HepG2 (cell line): ENCODE results near the gene PTPN12.

ENCODE experiments used
- CEBPB ChIP-seq: IDR thresholded peaks from 2 replicates; pipeline ENCODE4 v1.6.1; 2011; ENCODE audit warnings: low read depth, low read length, improper control_type of control experiment, borderline replicate concordance
- EP300 ChIP-seq, 3 experiments: sonication (generic) in 1 of 3; formaldehyde crosslinking in 1 of 3; IDR thresholded peaks; 2 replicates each; pipeline versions ENCODE4 v1.5.1 to v1.6.1; 2011 to 2020; ENCODE audit warnings: low read depth in 2 of 3, low read length in 2 of 3, borderline replicate concordance in 1 of 3, improper control_type of control experiment in 1 of 3, mild to moderate bottlenecking in 1 of 3, missing genetic modification reagents in 1 of 3, moderate library complexity in 1 of 3
- EZH2 ChIP-seq: conservative IDR thresholded peaks from 2 replicates; pipeline ENCODE4 v1.6.1; 2012; ENCODE audit warnings: mild to moderate bottlenecking, low read depth, low read length, moderate library complexity
- HMGXB4 ChIP-seq, 2 experiments: sonication (generic) in 1 of 2; formaldehyde crosslinking in 1 of 2; IDR thresholded peaks; 2 replicates each; pipeline versions ENCODE4 v1.4.0 to v1.6.1; 2018 to 2020; ENCODE audit warnings: missing genetic modification reagents in 2 of 2, borderline replicate concordance in 1 of 2, low read depth in 1 of 2, mild to moderate bottlenecking in 1 of 2, missing biosample characterization in 1 of 2
- MAX ChIP-seq: IDR thresholded peaks from 2 replicates; pipeline ENCODE4 v1.6.1; 2012; ENCODE audit warnings: inconsistent platforms
- PBX3 ChIP-seq: sonication (generic); formaldehyde crosslinking; IDR thresholded peaks from 2 replicates; pipeline ENCODE4 v1.8.1; 2023; ENCODE audit warnings: missing genetic modification reagents, inconsistent platforms, borderline replicate concordance
- PLRG1 ChIP-seq: fragments of 450-650 bp; conservative IDR thresholded peaks from 2 replicates; pipeline ENCODE4 v1.6.1; 2016
- RXRB ChIP-seq: IDR thresholded peaks from 2 replicates; pipeline ENCODE4 v1.6.1; 2016; ENCODE audit warnings: borderline replicate concordance, missing genetic modification reagents, missing compliant biosample characterization
- SKI ChIP-seq: fragments of 450-650 bp; IDR thresholded peaks from one replicate; pipeline ENCODE4 v1.6.1; 2018; ENCODE audit warnings: mild to moderate bottlenecking; ENCODE audit not compliant: partially characterized antibody
- SRSF9 ChIP-seq: fragments of 200-400 bp; formaldehyde crosslinking; IDR thresholded peaks from 2 replicates; pipeline ENCODE4 v1.6.1; 2018; ENCODE audit warnings: borderline replicate concordance, mild to moderate bottlenecking, low read depth, low read length; ENCODE audit not compliant: insufficient read depth, poor library complexity, severe bottlenecking
- ZNF180 ChIP-seq: sonication (generic); formaldehyde crosslinking; IDR thresholded peaks from 2 replicates; pipeline ENCODE4 v1.4.0; 2020; ENCODE audit warnings: low read depth, missing genetic modification reagents, borderline replicate concordance
- ZNF674 ChIP-seq: sonication (generic); formaldehyde crosslinking; IDR thresholded peaks from 2 replicates; pipeline ENCODE4 v1.5.0; 2020; ENCODE audit warnings: low read depth, mild to moderate bottlenecking, missing genetic modification reagents
- TF ChIP-seq, protein P1 (sequence below): sonication (generic); formaldehyde crosslinking; IDR thresholded peaks from 2 replicates; pipeline ENCODE4 v1.5.0; 2020; ENCODE audit warnings: mild to moderate bottlenecking, missing genetic modification reagents, moderate library complexity
- TF ChIP-seq, protein P2 (sequence below): sonication (generic); formaldehyde crosslinking; IDR thresholded peaks from 2 replicates; pipeline ENCODE4 v1.8.1; 2023; ENCODE audit warnings: missing genetic modification reagents, mild to moderate bottlenecking, borderline replicate concordance

- TF ChIP-seq CEBPB (no peak), HMGXB4 (CRISPR knock-in tag; IDR thresholded peaks at IDR 0.05; ENCODE audit: borderline replicate concordance in 1 of 2, low read depth in 1 of 2) (no peak), SRSF9 (no peak), ZNF674 (CRISPR knock-in tag) (no peak), EP300 (IDR thresholded peaks at IDR 0.05; ENCODE audit: low read depth in 2 of 2, low read length in 2 of 2) (no peak), EP300 (CRISPR knock-in tag; IDR thresholded peaks at IDR 0.05; ENCODE audit: borderline replicate concordance) (no peak), PBX3 (CRISPR knock-in tag) (no peak), ZNF180 (no peak), RXRB (CRISPR knock-in tag) (no peak), PLRG1 (no peak), SKI (no peak), MAX (no peak), EZH2 (no peak)
- TF ChIP-seq, protein P1, sequence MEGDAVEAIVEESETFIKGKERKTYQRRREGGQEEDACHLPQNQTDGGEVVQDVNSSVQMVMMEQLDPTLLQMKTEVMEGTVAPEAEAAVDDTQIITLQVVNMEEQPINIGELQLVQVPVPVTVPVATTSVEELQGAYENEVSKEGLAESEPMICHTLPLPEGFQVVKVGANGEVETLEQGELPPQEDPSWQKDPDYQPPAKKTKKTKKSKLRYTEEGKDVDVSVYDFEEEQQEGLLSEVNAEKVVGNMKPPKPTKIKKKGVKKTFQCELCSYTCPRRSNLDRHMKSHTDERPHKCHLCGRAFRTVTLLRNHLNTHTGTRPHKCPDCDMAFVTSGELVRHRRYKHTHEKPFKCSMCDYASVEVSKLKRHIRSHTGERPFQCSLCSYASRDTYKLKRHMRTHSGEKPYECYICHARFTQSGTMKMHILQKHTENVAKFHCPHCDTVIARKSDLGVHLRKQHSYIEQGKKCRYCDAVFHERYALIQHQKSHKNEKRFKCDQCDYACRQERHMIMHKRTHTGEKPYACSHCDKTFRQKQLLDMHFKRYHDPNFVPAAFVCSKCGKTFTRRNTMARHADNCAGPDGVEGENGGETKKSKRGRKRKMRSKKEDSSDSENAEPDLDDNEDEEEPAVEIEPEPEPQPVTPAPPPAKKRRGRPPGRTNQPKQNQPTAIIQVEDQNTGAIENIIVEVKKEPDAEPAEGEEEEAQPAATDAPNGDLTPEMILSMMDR (CRISPR knock-in tag) = no peak
- TF ChIP-seq, protein P2, sequence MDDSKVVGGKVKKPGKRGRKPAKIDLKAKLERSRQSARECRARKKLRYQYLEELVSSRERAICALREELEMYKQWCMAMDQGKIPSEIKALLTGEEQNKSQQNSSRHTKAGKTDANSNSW (CRISPR knock-in tag) = no peak
Observed at GRCh38 chr7:77687747-77688144, 150.7 kb downstream of the PTPN12 start.
